ENCODE measurements around the gene CLEC9A.
"Not testable (repeated sequence)": the region's sequence is repeated elsewhere in the genome, so short reads cannot be mapped to it uniquely, and the experiment has no call there.

The CLEC9A gene

DNA sequence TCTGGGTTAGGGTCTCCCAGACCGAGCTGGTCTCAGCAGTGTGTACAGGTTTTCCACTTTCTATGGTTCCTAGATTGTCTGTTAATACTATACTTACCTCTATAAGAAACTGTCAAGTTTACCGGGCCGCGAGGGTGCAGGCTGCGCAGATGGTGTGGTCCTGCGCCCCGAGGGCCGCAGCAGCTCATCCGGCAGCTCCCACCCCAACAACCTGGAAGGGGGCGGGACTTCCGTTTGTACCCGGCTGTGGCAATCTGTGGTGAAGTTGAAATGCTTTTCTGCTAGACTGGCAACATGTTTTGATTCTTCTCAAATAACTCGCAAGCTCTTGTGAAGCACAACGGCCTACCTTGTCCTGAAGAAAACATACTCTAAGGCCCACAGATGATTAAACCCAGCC is at the start of gene CLEC9A:
CLEC9A (plus strand) TSS at position 237 of the 400 bp plus-strand sequence. CDS start 22,006 bp downstream, outside the sequence.
- FAIRE-seq: no peak

- no peak for FAIRE-seq
Measured at GRCh38 chr12:9991876-9992275, 38.6 kb upstream of the CLEC9A start.

GRCh38 chr12:9992296-9992695 is 38.2 kb upstream of the CLEC9A start:
- no peak for FAIRE-seq

DNA sequence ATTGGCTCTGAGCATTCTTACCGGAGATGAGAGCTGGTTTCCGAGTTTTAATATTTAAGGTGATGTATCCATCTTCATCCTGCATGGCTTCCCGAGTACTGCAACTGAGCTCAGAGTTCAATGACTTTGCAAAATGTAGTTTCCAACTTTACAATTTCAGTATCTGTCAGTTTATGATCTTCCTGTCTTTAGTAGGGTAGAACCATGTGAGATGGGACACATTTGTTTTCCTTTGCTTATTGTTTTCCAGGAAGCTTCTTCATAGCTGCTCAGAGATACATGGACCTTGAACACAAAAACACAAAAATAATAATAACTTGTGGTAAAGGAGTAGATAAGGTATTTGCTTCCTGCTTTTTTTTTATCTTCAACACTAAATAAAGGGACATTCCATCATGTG is 31.5 kb upstream of the CLEC9A start, which contains the start of gene CLEC1B:
CLEC1B (minus strand) TSS at position 106 of the 400 bp plus-strand sequence; CDS start at position 85, 21 bp downstream.
- FAIRE-seq: no peak

GRCh38 chr12:10001171-10001776 is 29.2 kb upstream of the CLEC9A start:
- no peak for FAIRE-seq

GRCh38 chr12:10012630-10013330 is 17.7 kb upstream of the CLEC9A start:
- FAIRE-seq: no peak

DNA sequence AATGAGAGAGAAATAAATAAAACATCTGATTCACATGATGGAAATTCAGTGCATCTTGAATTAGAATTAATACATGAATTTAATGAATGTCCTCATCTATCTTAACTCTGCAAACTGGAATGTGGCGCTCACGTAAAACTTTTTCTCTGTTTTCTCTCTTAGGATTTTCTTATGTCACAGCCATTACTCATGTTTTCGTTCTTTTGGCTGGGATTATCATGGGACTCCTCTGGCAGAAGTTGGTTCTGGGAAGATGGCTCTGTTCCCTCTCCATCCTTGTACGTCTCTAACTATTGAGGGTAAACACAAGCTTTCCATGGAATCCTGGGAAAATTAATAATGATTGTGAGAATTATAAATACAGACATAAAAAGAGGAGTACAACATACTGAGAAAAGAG is 15.0 kb upstream of the CLEC9A start:
- no peak for FAIRE-seq

DNA sequence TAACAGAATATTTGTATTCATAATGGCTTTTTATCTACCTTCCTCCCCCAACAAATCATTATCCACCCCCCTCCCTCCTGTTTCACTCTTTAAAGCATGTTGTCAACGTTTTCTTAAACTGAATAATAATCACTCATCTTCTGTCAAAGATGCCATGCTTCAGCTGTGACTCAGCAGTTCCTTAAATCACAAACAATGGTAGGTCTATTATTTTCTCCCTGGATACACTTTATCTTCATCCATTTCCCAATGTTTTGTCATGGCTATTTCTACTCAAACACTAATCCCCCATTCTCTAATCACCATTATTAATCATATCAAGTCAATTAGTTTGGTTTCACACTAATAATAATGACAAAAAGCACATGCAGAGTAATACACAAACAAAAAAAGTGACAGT is 13.6 kb upstream of the CLEC9A start:
- FAIRE-seq: no peak

DNA sequence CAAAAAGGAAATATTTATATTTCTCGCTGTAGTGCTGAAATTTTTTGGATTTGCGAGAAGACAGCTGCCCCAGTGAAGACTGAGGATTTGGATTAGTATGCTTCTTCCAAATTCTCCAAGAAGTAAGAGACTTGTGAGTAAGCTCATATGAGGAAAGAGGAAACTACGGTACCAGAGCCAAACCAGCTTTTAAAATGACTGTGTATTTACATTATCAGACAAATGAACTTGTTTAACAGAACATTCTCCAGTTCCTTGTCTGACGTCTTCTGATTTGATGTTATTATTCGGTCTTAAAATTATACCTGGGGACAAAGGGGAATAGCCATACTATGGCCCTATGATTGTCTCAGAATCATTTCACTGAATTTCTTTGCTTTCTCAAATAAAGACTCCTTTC is 12.1 kb upstream of the CLEC9A start:
- FAIRE-seq: no peak

DNA sequence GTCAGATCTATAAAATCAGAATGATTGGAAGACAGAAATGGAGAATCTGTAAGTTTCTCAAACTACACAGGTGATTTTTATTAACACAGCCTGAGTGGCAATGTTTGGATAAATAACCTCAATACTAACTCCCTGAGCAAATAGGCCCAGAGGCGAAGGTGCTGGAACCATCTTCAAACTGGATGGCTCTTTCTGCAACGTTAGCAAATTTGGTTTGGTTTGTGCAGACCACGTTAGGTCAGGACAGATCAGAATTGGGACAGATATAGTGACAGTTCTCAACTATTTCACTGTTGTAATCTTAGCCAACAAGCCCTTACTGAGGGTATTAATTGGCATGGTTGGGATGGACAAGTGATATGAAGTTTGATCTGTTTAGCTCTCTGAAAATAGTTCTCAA is 9.1 kb upstream of the CLEC9A start:
- no peak for FAIRE-seq

DNA sequence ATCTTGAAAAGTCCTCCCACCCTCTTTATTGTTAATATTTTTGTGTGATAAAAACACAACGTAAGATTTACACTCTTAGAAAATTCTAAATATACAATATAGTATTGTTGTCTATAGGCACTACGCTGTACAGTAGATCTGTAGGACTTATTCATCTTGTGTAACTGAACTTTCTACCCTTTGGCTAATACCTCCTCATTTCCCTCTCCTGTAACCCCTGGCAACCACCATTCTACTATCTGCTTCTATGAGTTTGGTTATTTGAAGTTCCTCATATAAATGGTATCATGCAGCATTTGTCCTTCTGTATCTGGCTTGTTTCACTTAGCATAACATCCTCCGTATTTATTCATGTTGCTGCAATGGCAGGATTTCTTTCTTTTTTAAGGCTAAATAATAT is 5.2 kb upstream of the CLEC9A start:
- no peak for FAIRE-seq

DNA sequence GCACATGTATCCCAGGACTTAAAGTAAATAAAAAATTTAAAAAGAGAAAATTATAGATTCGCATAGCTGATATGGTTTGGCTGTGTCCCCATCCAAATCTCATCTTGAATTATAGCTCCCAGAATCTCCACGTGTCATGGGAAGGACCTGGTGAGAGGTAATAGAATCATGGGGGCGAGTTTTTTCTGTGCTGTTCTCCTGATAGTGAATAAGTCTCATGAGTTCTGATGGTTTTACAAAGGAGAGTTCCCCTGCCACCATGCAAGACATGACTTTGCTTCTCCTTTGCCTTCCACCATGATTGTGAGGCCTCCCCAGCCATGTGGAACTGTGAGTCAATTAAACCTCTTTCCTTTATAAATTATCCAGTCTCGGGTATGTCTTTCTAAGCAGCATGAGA is 3.8 kb upstream of the CLEC9A start:
- FAIRE-seq: not testable (repeated sequence)

DNA sequence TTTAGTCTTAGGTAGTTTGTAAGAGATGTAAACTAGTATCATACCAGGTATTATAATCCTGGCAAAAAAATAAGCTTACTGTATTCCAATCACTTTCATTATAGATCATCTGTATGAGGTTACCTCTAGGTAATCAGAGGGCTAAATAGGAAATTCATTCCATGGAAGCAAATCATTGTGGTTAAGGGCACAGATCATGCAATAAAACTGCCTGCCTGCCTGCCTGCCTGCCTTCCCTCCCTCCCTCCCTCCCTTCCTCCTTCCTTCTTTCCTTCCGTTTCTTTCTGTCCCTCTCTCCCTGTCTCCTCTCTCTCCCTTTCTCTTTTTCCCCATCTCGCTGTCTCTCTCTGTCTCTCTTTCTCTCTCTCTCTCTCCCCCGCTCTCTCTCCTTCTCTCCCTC is 3.2 kb upstream of the CLEC9A start:
- FAIRE-seq: no peak

DNA sequence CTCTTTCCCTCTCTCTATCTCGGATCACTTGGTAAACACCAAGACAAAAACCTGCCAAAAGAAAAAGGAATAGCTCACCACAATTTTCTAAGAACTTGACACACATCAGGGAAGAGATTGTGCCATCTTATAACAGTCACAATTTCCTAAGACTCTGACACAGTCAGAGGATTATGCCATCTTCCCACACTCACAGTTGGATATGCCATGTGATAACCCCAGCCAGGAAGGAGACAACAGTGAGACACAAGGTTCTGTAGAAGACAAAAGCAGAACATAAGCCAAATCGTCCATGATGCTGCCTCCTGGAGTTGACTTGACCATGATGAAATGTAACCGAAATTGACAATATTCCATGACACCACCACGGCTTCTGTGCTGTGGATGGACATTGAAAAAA is 2.8 kb upstream of the CLEC9A start:
- FAIRE-seq: no peak

DNA sequence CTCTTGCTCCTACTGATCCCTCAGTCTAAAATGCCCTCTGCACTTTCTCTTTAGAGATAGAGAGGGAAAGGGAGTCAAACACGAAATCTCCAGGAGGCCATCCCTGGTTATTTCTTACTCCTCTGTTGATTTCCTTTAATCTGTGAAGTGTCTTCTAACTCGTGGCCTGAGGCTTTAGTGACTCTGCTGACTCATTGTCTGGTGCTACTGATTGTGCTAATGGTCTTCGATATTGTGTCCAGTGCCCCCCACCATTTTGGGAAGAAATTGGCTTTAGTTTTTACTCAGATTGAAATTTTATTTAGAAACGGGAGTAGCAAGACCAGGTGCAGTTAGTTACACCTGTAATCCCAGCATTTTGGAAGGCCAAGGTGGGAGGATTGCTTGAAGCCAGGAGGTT is 839 bp downstream of the CLEC9A start:
- FAIRE-seq: no peak

GRCh38 chr12:10031771-10032175 is 1.3 kb downstream of the CLEC9A start:
- no peak for FAIRE-seq

- no peak for FAIRE-seq
Measured at GRCh38 chr12:10033783-10034545, 3.5 kb downstream of the CLEC9A start.

GRCh38 chr12:10042167-10042566 is 11.7 kb downstream of the CLEC9A start:
- FAIRE-seq: no peak

DNA sequence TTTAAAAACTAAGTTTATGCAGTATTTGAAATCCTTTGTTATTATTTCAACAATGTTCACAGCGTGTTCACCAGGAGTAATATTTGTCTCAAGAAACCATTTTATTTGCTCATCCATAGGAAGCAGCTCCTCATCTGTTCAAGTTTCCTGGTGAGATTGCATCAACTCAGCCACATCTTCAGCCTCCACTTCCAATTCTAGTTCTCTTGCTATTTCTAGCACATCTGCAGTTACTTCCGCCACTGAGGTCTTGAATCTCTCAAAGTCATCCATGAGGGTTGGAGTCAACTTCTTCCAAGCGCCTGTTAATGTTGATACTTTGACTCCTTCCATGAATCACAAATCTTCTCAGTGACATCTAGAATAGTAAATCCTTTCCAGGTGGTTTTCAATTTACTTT is 18.0 kb downstream of the CLEC9A start:
- FAIRE-seq: no peak

GRCh38 chr12:10052193-10052913 is 21.9 kb downstream of the CLEC9A start:
- FAIRE-seq: no peak

DNA sequence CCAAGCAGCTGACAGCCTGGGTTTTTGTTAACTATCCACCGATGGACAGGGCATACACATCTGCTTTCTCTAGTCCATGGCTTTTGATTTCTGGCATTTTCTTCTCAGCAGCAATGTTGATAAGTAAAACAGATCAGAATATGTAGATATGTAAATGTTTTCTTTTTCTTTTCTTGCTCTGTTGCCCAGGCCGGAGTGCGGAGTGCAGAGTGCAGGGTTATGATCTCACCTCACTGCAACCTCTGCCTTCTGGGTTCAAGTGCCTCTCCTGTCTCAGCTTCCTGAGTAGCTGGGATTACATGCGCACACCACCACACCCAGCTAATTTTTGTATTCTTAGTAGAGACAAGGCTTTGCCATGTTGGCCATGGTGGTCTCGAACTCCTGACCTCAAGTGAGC is 27.9 kb downstream of the CLEC9A start:
- no peak for FAIRE-seq

DNA sequence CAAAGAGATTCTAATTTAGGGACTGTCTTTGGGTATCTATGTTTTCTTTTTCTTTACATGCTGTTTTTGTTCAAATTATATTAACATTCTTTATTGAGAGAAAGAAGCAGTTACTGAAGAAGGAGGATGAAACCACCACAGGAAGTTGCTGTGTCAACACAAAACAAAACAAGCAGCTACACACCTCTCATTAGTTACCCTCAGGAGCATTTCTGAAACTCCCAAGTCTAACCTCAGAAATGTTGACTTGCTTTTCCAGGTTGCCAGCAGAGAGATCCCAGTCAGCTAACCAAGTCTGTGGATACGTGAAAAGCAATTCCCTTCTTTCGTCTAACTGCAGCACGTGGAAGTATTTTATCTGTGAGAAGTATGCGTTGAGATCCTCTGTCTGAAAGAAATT is 34.8 kb downstream of the CLEC9A start:
- no peak for FAIRE-seq

GRCh38 chr12:10067264-10067663 is 36.8 kb downstream of the CLEC9A start:
- no peak for FAIRE-seq

All from A204.1 (cell line).